Omental fat pad (tissue), 4 donors: ENCODE results near the gene AZIN2. TPM values are rescaled to one million over a fixed set of nuclear protein-coding genes. Genes with fewer than 3 reads are reported as not detected.
"Not testable (repeated sequence)": the region's sequence is repeated elsewhere in the genome, so short reads cannot be mapped to it uniquely, and the experiment has no call there.

Source experiments
- ATAC-seq: fragments of 150-250 bp; one replicate; pipeline ENCODE4 v1.9.1; 2016; ENCODE audit warnings: mild to moderate bottlenecking, moderate library complexity; ENCODE audit not compliant: low FRiP score
- DNase-seq: peaks from one replicate; pipeline ENCODE4 v3.0.0-alpha.2; 2019; ENCODE audit warnings: low spot score
- CTCF ChIP-seq, 3 donors: fragments of 450-650 bp; IDR thresholded peaks; one replicate each; pipeline ENCODE4 v1.5.1; 2016 to 2017; ENCODE audit warnings: antibody characterized with exemption in 3 of 3, mild to moderate bottlenecking in 3 of 3, moderate library complexity in 2 of 3
- total RNA-seq, 4 donors: library from RNA; depleted of rRNA; stranded (reverse); fragments of >200 nt; gene quantifications; one replicate each; pipeline ENCODE4 v1.1.0, GENCODE V29; 2016

Gene AZIN2
- total RNA-seq, 4 donors from 2014 or later = 1.8 to 5.3 (median 3.5) TPM

GRCh38 chr1:33057095-33057494 is 23.9 kb upstream of the AZIN2 start:
- TF ChIP-seq CTCF (IDR thresholded peaks at IDR 0.05) = no peak
- ATAC-seq (no peak), DNase-seq (no peak)

GRCh38 chr1:33060579-33061083 is 20.3 kb upstream of the AZIN2 start:
- ATAC-seq = no peak
- DNase-seq = no peak

GRCh38 chr1:33061834-33062233 is 19.1 kb upstream of the AZIN2 start:
- ATAC-seq (no peak), DNase-seq (no peak)
- TF ChIP-seq CTCF (IDR thresholded peaks at IDR 0.05) = no peak

More at GRCh38 chr1:33060579-33061083, 20.3 kb upstream of the AZIN2 start:
- no peak for TF ChIP-seq CTCF (IDR thresholded peaks at IDR 0.05)

GRCh38 chr1:33064284-33064683 is 16.7 kb upstream of the AZIN2 start:
- DNase-seq, ATAC-seq: not testable (repeated sequence)

GRCh38 chr1:33065301-33065700 is 15.7 kb upstream of the AZIN2 start:
- ATAC-seq = no peak
- TF ChIP-seq CTCF (IDR thresholded peaks at IDR 0.05) = no peak
- DNase-seq = no peak

- not testable (repeated sequence) for ATAC-seq, DNase-seq
Observed at GRCh38 chr1:33066477-33066876, 14.5 kb upstream of the AZIN2 start.

- DNase-seq, ATAC-seq: not testable (repeated sequence)
Observed at GRCh38 chr1:33068108-33068507, 12.8 kb upstream of the AZIN2 start.

- ATAC-seq (no peak), DNase-seq (no peak)
- no peak for TF ChIP-seq CTCF (IDR thresholded peaks at IDR 0.05)
Observed at GRCh38 chr1:33070628-33071027, 10.3 kb upstream of the AZIN2 start.

- no peak for TF ChIP-seq CTCF (IDR thresholded peaks at IDR 0.05)
- ATAC-seq = no peak
- DNase-seq = no peak
Observed at GRCh38 chr1:33072707-33073106, 8.2 kb upstream of the AZIN2 start.
